DOHH2 (cell line): Measurements from ENCODE around the gene STON1.

Source experiments
- CTCF ChIP-seq: fragments of 200-600 bp; sonication (generic); IDR thresholded peaks from one replicate; pipeline ENCODE4 v1.5.1; 2014; ENCODE audit warnings: antibody characterized with exemption, mild to moderate bottlenecking, low read depth, low read length; ENCODE audit not compliant: poor library complexity, severe bottlenecking
- EZH2phosphoT487 ChIP-seq: fragments of 200-600 bp; sonication (generic); IDR thresholded peaks from 2 replicates; pipeline ENCODE4 v1.6.1; 2017; ENCODE audit warnings: borderline replicate concordance, mild to moderate bottlenecking, antibody characterized with exemption, low read length, moderate library complexity, mixed read lengths

GRCh38 chr2:48548840-48549239, 18.9 kb downstream of the STON1 start:
- TF ChIP-seq CTCF: no peak
- no peak for TF ChIP-seq EZH2phosphoT487
